A673 (cell line): Measurements from ENCODE around the gene EFHC2. TPM values are rescaled to one million over a fixed set of nuclear protein-coding genes. Genes with fewer than 3 reads are reported as not detected.

Experiments
- BruUV-seq: library from RNA; stranded (reverse); fragments of 400-500 nt; replicated peaks from 2 replicates; lab custom pipeline; 2021; lab: Mats Ljungman, UMichigan
- CTCF ChIA-PET: fragments of 300-600 bp; sonication (Branson Sonifier 250); formaldehyde crosslinking; loops from one replicate; lab custom pipeline; 2022; ENCODE audit warnings: antibody characterized with exemption; lab: Charles Lee
- POLR2A ChIA-PET: fragments of 300-600 bp; sonication (Branson Sonifier 250); formaldehyde crosslinking; loops from one replicate; lab custom pipeline; 2022; ENCODE audit warnings: antibody characterized with exemption; ENCODE audit not compliant: low non-redundant PET; lab: Charles Lee
- DNase-seq: peaks from one replicate; pipeline ENCODE4 v3.0.0-alpha.2; 2015; ENCODE audit warnings: low spot score
- H3K27ac ChIP-seq: fragments of 200-600 bp; sonication (generic); 2 replicates; pipeline ENCODE4 v1.5.1; 2016; ENCODE audit warnings: mixed run types, low read depth, mild to moderate bottlenecking, mixed read lengths, antibody characterized with exemption, low read length; ENCODE audit not compliant: poor library complexity, severe bottlenecking
- H3K27me3 ChIP-seq: fragments of 200-600 bp; sonication (generic); replicated peaks from 2 replicates; pipeline ENCODE4 v1.6.1; 2017; ENCODE audit warnings: mixed run types, low read depth, mild to moderate bottlenecking, mixed read lengths, antibody characterized with exemption, low read length; ENCODE audit not compliant: insufficient read depth, poor library complexity
- H3K36me3 ChIP-seq: fragments of 200-600 bp; sonication (generic); 2 replicates; pipeline ENCODE4 v1.6.1; 2016; ENCODE audit warnings: mixed run types, mild to moderate bottlenecking, mixed read lengths, antibody characterized with exemption, low read length; ENCODE audit not compliant: insufficient read depth, poor library complexity, severe bottlenecking
- H3K4me1 ChIP-seq: fragments of 200-600 bp; sonication (generic); 2 replicates; pipeline ENCODE4 v1.6.1; 2017; ENCODE audit warnings: mixed run types, mild to moderate bottlenecking, mixed read lengths, antibody characterized with exemption, low read length; ENCODE audit not compliant: insufficient read depth, poor library complexity, severe bottlenecking
- H3K4me3 ChIP-seq: fragments of 200-600 bp; sonication (generic); 2 replicates; pipeline ENCODE4 v1.5.1; 2016; ENCODE audit warnings: low read depth, mixed run types, mild to moderate bottlenecking, mixed read lengths, low read length; ENCODE audit not compliant: poor library complexity, severe bottlenecking
- H3K9me3 ChIP-seq: fragments of 200-600 bp; sonication (generic); 2 replicates; pipeline ENCODE4 v1.6.1; 2016; ENCODE audit warnings: mixed run types, low read depth, mild to moderate bottlenecking, mixed read lengths, antibody characterized with exemption, low read length; ENCODE audit not compliant: poor library complexity, severe bottlenecking
- EZH2 ChIP-seq: fragments of 200-600 bp; sonication (generic); IDR thresholded peaks from 2 replicates; pipeline ENCODE4 v1.6.1; 2017; ENCODE audit warnings: borderline replicate concordance, low read depth, mild to moderate bottlenecking, mixed read lengths, antibody characterized with exemption, low read length; ENCODE audit not compliant: poor library complexity, severe bottlenecking
- intact Hi-C: fragments of 100-400 bp; cut with micrococcal nuclease; formaldehyde crosslinking; loops from one replicate; pipeline ENCODE4 v1.10.0; 2022; ENCODE audit not compliant: unreplicated experiment
- total RNA-seq: library from RNA; stranded (reverse); gene quantifications from 2 replicates; pipeline ENCODE4 v1.2.3, GENCODE V29; 2021
- TF ChIP-seq, protein P1 (sequence below): fragments of 300-800, 200-600 bp; sonication (generic); conservative IDR thresholded peaks from 2 replicates; pipeline ENCODE4 v1.5.1; 2017; ENCODE audit warnings: low read depth, mild to moderate bottlenecking, antibody characterized with exemption, low read length, moderate library complexity, mixed read lengths

The EFHC2 gene
- total RNA-seq, 1 experiment from 2014 or later, result 0.11 TPM

DNA sequence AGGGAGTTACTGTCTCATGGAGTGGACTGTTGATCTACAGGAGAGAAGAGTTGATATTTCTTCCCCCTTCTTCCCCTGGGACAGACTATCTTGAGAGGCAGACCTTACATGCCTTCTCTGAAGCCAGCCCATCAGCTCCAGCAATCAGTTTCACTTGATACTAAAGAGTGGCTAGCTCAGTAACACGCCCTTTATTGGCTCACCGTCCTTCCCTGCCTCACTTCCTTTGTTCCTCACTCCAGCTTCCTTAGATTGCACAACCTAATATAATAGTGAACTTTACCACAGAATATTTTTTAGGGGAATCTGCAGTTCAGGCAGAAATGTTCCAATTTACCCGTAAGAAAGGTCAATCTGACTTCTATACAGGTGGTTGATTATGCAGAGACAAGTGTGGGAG is 242.2 kb downstream of the EFHC2 start:
- DNase-seq, result no peak
- Histone ChIP-seq H3K27me3 (no peaks in the 10 kb centered on the region), H3K4me1 (no peaks in the 10 kb centered on the region), H3K27ac (no peak overlapping the region), H3K9me3 (no peaks in the 10 kb centered on the region), H3K4me3 (no peak overlapping the region), H3K36me3 (no peaks in the 10 kb centered on the region)
- TF ChIP-seq, protein P1, sequence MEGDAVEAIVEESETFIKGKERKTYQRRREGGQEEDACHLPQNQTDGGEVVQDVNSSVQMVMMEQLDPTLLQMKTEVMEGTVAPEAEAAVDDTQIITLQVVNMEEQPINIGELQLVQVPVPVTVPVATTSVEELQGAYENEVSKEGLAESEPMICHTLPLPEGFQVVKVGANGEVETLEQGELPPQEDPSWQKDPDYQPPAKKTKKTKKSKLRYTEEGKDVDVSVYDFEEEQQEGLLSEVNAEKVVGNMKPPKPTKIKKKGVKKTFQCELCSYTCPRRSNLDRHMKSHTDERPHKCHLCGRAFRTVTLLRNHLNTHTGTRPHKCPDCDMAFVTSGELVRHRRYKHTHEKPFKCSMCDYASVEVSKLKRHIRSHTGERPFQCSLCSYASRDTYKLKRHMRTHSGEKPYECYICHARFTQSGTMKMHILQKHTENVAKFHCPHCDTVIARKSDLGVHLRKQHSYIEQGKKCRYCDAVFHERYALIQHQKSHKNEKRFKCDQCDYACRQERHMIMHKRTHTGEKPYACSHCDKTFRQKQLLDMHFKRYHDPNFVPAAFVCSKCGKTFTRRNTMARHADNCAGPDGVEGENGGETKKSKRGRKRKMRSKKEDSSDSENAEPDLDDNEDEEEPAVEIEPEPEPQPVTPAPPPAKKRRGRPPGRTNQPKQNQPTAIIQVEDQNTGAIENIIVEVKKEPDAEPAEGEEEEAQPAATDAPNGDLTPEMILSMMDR, result no peak
- no peak for TF ChIP-seq EZH2
- intact Hi-C loops, result no loop called here
- ChIA-PET POLR2A (no interaction called here), CTCF (no interaction called here)
- no TSS peak for BruUV-seq

DNA sequence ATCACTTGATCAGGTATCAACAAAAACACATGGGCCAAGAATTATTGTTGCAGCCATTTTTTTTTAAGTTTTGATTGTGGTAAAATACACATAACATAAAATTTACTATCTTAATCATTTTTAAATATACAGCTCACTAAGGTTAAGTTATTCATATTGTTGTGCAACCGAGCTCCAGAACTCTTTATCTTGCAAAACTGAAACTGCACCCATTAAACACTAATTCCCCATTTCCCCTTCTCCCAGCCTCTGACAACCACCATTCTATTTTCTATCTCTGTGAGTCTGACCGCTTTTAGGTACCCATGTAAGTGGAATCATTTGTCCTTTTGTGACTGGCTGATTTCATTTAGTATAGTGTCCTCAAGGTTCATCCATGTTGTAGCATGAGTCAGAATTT is 244.1 kb downstream of the EFHC2 start:
- ChIA-PET POLR2A (no interaction called here), CTCF (no interaction called here)
- no peaks in the 10 kb centered on the region for H3K9me3 ChIP-seq
- H3K4me1 ChIP-seq, result no peaks in the 10 kb centered on the region
- no peaks in the 10 kb centered on the region for H3K36me3 ChIP-seq
- DNase-seq, result no peak
- TF ChIP-seq, protein P1, result no peak
- no peak for TF ChIP-seq EZH2
- no peak overlapping the region for H3K4me3 ChIP-seq
- no TSS peak for BruUV-seq
- intact Hi-C loops, result no loop called here
- no peaks in the 10 kb centered on the region for H3K27me3 ChIP-seq
- H3K27ac ChIP-seq, result no peak overlapping the region

Other genes with a start within 250 kb of the EFHC2 start
- gene FUNDC1, start 199.2 kb upstream of the EFHC2 start, total RNA-seq, result 41.0 and 44.2 TPM in 2 replicates